Esophagus muscularis mucosa (tissue), 4 donors: ENCODE data around the gene ZNF652. TPM values are rescaled to one million over a fixed set of nuclear protein-coding genes. Genes with fewer than 3 reads are reported as not detected.

ENCODE experiments used
- DNase-seq: peaks from one replicate; pipeline ENCODE4 v3.0.0-alpha.2; 2017; ENCODE audit errors: extremely low spot score
- H3K27ac ChIP-seq, 4 donors: fragments of 200-600 bp; sonication (generic); replicated peaks in 1 of 4; 1 replicate in 3 of 4; 2 replicates in 1 of 4; pipeline ENCODE4 v1.5.1; 2016 to 2019; ENCODE audit warnings: mild to moderate bottlenecking in 1 of 4
- H3K27me3 ChIP-seq, 4 donors: fragments of 200-600 bp; sonication (generic); one replicate each; pipeline versions ENCODE4 v1.5.1 to v1.6.0; 2016 to 2019
- H3K36me3 ChIP-seq, 4 donors: fragments of 200-600 bp; sonication (generic); one replicate each; pipeline ENCODE4 v1.5.1; 2016 to 2019
- H3K4me1 ChIP-seq, 4 donors: fragments of 200-600 bp; sonication (generic); one replicate each; pipeline ENCODE4 v1.5.1; 2016 to 2019
- H3K4me3 ChIP-seq, 4 donors: fragments of 200-600 bp; sonication (generic); 1 replicate in 2 of 4; 2 replicates in 2 of 4; pipeline ENCODE4 v1.5.1; 2016 to 2019; ENCODE audit warnings: mild to moderate bottlenecking in 4 of 4, moderate library complexity in 1 of 4
- H3K9me3 ChIP-seq, 4 donors: fragments of 200-600 bp; sonication (generic); 1 replicate in 3 of 4; 2 replicates in 1 of 4; pipeline ENCODE4 v1.5.1; 2016 to 2019
- CTCF ChIP-seq, 3 experiments: fragments of 200-600 bp in 2 of 3; fragments of 450-650 bp in 1 of 3; sonication (generic) in 2 of 3; IDR thresholded peaks; one replicate each; pipeline ENCODE4 v1.5.1; 2017 to 2019; ENCODE audit warnings: antibody characterized with exemption in 3 of 3, mild to moderate bottlenecking in 2 of 3, moderate library complexity in 1 of 3
- EP300 ChIP-seq: sonication (generic); formaldehyde crosslinking; IDR thresholded peaks from one replicate; pipeline ENCODE4 v1.6.1; 2017; ENCODE audit warnings: antibody characterized with exemption
- POLR2A ChIP-seq: fragments of 450-650 bp; IDR thresholded peaks from one replicate; pipeline ENCODE4 v1.6.1; 2017; ENCODE audit warnings: antibody characterized with exemption, moderate library complexity, mild to moderate bottlenecking, low read depth
- POLR2AphosphoS5 ChIP-seq, 2 donors: sonication (generic); formaldehyde crosslinking; IDR thresholded peaks; one replicate each; pipeline ENCODE4 v1.6.1; 2017; ENCODE audit warnings: antibody characterized with exemption in 2 of 2
- WGBS: methylation state at CpG from one replicate; pipeline ENCODE4 v1.1.5; 2018; 5-methylcytosine and 5-hydroxymethylcytosine counted together
- intact Hi-C: fragments of 100-400 bp; cut with DNase I; formaldehyde crosslinking; loops from one replicate; pipeline ENCODE4 v1.15.1; 2023
- total RNA-seq, 4 donors: library from RNA; depleted of rRNA; stranded (reverse); fragments of >200 nt; gene quantifications; one replicate each; pipeline versions ENCODE4 v1.1.0 to v1.2.1, GENCODE V29; 2016

ZNF652 gene
- total RNA-seq, 4 donors from 2014 or later = 59.3 to 100.0 (median 83.0) TPM

- intact Hi-C loops = no loop called here
- no peaks in the 10 kb centered on the region for H3K9me3 ChIP-seq
- H3K27me3 ChIP-seq = no peaks in the 10 kb centered on the region
- WGBS = 91% methylated on average over 12 of the region's 13 CpGs
- H3K27ac ChIP-seq = no peak overlapping the region
- no peak for DNase-seq
- TF ChIP-seq CTCF (IDR thresholded peaks at IDR 0.05) (no peak), POLR2AphosphoS5 (IDR thresholded peaks at IDR 0.05) (no peak), POLR2A (no peak), EP300 (no peak)
- peaks cover 13 to 85% (median 38%) of the 10 kb centered on the region in 4 donors for H3K36me3 ChIP-seq
- no peak overlapping the region for H3K4me3 ChIP-seq
- H3K4me1 ChIP-seq = no peaks in the 10 kb centered on the region
Measured at GRCh38 chr17:49298371-49298976, 63.6 kb downstream of the ZNF652 start.

- intact Hi-C loops = no loop called here
- Histone ChIP-seq H3K27ac (no peak overlapping the region), H3K9me3 (no peaks in the 10 kb centered on the region), H3K36me3 (peaks cover 13 to 73% (median 31%) of the 10 kb centered on the region in 4 donors), H3K4me1 (no peaks in the 10 kb centered on the region), H3K27me3 (no peaks in the 10 kb centered on the region), H3K4me3 (no peak overlapping the region)
- 80% methylated on average over 3 of the region's 3 CpGs for WGBS
- no peak for DNase-seq
- TF ChIP-seq POLR2A (no peak), EP300 (no peak)
Measured at GRCh38 chr17:49297141-49297540, 64.9 kb downstream of the ZNF652 start.

GRCh38 chr17:49294122-49294521 lies 67.9 kb downstream of the ZNF652 start:
- no peak for TF ChIP-seq POLR2AphosphoS5 (IDR thresholded peaks at IDR 0.05)
- no peak for TF ChIP-seq CTCF (IDR thresholded peaks at IDR 0.05)
- H3K9me3 ChIP-seq = no peaks in the 10 kb centered on the region
- WGBS = 88% methylated on average over 3 of the region's 3 CpGs

GRCh38 chr17:49292901-49293300 lies 69.1 kb downstream of the ZNF652 start:
- no peaks in the 10 kb centered on the region for H3K9me3 ChIP-seq
- H3K4me3 ChIP-seq = no peak overlapping the region
- no peak for DNase-seq
- H3K36me3 ChIP-seq = peaks cover 3 to 44% (median 14%) of the 10 kb centered on the region in 4 donors
- no peak for TF ChIP-seq EP300
- TF ChIP-seq POLR2AphosphoS5 (IDR thresholded peaks at IDR 0.05) = no peak
- no peak for TF ChIP-seq CTCF (IDR thresholded peaks at IDR 0.05)
- no peak for TF ChIP-seq POLR2A
- intact Hi-C loops = loop anchor here (5.0 kb wide), 1 partner anchor 71 kb away; no protein-coding TSS in a partner anchor
- no peaks in the 10 kb centered on the region for H3K4me1 ChIP-seq
- H3K27me3 ChIP-seq = no peaks in the 10 kb centered on the region
- H3K27ac ChIP-seq = no peak overlapping the region

More at GRCh38 chr17:49294122-49294521, 67.9 kb downstream of the ZNF652 start:
- intact Hi-C loops = loop anchor here (5.0 kb wide), 1 partner anchor 72 kb away; no protein-coding TSS in a partner anchor
- no peak overlapping the region for H3K4me3 ChIP-seq
- no peaks in the 10 kb centered on the region for H3K27me3 ChIP-seq
- H3K36me3 ChIP-seq = peaks cover 13 to 56% (median 24%) of the 10 kb centered on the region in 4 donors
- H3K4me1 ChIP-seq = no peaks in the 10 kb centered on the region
- DNase-seq = no peak
- no peak overlapping the region for H3K27ac ChIP-seq

GRCh38 chr17:49291929-49292328 lies 70.1 kb downstream of the ZNF652 start:
- TF ChIP-seq EP300 = no peak
- no peak for TF ChIP-seq CTCF (IDR thresholded peaks at IDR 0.05)
- TF ChIP-seq POLR2A = no peak
- no peak for TF ChIP-seq POLR2AphosphoS5 (IDR thresholded peaks at IDR 0.05)
- intact Hi-C loops = loop anchor here (5.0 kb wide), 1 partner anchor 70 kb away; no protein-coding TSS in a partner anchor
- DNase-seq = no peak

More at GRCh38 chr17:49291929-49292328, 70.1 kb downstream of the ZNF652 start:
- no peak overlapping the region for H3K27ac ChIP-seq
- no peaks in the 10 kb centered on the region for H3K4me1 ChIP-seq
- peaks cover 0 to 35% (median 6%) of the 10 kb centered on the region in 4 donors for H3K36me3 ChIP-seq
- no peaks in the 10 kb centered on the region for H3K9me3 ChIP-seq
- H3K27me3 ChIP-seq = no peaks in the 10 kb centered on the region
- no peak overlapping the region for H3K4me3 ChIP-seq
